Measurements from ENCODE around the gene SLC2A13.

SLC2A13 gene

DNA sequence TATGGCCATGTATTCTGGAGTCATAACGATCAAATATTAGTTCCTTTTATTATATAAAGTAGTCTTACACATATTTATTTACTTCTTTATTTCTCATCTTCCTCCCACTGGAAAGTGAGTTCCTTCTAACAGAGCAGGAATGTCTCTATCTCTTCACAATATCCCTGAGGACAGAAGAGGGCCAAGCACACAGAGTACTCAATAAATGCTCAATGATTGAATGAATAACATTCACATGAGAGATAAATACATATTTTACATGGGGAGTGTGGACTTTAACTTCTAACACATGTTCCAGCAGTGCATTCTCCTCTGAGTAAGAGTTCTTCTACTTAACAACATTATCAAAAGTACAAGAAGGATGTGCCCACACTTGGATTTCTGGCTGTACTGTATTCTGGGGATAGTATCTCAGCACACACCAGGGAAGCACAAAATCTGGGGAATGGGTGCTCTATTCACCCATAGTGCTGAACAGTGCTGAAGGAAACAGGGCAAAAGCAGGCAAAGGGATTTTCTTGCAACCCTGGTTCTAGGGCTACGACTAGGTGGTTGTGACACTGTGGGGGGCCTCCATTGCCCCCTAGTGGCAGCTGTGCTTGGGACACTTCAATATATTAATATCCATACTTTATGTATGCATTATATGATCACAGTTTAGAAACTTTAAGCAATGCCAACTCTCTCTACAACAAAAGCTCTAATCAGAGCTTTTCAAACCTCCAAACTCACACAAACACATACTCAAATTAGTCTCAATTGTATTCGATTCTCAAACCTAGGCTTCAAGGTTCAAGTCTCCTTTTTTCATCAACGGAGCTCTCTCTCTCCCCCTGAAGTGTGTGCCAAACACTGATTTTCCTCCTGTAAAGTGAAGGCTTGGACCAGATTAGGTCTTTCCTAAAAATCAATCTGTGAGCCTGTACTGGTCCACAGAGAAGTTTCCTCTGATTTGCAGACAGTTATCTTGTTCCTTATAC is 115.5 kb downstream of the SLC2A13 start:
- peak in 1 of 2 experiments; percentile 7 for DNase-seq

DNA sequence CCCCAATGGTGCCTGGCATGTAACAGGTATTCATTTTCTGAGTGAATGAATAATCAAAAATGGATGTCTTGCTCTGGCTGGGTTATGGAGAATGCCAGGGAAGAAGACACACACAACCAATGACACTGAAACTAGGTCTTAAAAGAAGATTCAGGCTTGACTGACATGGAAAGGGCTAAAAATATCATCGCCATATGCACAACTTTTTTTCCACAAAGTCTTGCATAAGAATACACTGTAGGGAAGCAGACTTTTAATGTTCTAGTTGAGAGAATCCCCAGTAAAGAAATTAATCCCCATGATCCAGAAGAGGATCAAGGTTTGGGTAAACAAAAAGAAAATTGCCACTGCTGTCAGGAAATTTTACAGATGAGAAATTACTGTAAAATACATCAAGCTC is 116.4 kb downstream of the SLC2A13 start:
- no peak for DNase-seq

DNA sequence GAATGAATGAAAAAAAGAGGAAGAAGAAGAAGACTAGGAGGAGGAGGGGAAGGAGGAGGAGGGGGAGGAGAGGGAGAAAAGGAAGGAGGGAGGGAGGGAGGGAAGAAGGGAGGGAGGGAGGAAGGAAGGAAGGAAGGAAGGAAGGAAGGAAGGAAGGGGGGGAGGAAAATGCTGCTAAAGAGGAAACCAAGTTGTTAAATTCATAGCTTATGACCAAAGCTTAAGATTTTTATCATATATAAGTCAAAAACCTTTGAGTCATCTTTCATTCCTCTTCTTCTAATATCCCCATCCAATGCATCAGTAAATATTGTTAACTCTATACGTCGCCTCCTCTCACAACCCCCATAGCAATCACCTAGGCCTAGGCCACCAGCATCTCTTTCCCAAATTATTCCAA is 117.3 kb downstream of the SLC2A13 start:
- DNase-seq: no peak

DNA sequence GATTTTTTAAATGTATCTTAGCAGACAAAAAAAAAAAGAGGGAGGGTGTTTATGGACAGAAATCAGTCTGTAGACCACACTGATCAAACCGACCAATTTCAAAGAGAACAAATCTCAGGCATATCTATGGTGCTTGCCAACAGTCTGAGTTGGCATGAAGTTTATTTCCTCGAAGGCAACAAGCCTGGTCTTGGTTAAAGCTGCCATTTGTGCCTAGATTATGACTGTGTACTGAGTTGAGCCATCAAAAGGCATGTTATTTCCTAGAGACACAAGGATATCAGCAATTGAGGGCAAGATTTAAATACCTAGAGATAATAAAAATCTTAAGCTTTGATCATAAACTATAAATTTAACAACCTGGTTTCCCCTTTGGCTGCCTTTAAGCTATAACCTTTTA is 119.2 kb downstream of the SLC2A13 start:
- DNase-seq: no peak

DNA sequence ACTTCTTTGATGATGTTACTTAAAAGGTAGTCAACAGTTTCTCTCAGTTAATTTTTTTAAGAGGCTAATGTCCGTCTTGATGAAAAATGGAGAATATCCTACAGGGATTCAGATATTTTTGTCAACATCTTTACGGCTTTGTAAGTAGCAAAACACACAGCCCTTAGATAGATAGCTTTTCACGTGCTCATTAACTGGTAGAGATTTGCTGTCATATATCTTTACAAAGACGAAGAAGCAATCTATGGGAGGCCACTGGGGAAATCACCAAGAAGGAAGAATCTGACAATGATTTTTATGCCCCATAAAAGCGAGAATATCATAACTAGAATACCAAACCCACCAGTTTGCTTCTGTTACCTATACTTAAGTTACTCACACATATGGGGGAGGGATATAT is 121.2 kb downstream of the SLC2A13 start:
- no peak for DNase-seq

DNA sequence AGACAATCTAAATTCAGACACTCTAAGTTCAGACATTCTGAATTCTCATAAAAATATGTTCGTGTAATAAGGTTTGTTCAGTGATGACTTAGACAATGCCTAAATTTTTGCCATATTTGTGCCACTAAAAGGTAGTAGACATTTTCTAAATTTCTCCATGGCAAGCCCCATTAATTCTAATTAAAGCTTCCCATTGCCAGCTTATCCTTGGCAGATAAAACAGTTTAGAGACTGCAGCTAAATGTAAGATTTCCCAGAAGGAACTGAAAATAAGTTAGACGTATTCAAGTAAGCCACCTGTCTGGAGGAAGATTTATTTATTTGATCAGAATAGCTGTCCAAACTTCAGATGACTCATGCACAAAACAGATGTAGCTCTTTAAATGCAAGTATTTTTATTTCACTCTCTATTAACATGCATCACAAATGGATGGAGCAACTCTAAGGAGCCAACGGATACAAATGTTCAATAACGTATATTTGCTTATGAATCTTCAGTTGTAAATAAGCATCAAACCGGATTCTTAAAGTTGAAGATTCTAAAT is 130.4 kb downstream of the SLC2A13 start:
- no peak for DNase-seq

DNA sequence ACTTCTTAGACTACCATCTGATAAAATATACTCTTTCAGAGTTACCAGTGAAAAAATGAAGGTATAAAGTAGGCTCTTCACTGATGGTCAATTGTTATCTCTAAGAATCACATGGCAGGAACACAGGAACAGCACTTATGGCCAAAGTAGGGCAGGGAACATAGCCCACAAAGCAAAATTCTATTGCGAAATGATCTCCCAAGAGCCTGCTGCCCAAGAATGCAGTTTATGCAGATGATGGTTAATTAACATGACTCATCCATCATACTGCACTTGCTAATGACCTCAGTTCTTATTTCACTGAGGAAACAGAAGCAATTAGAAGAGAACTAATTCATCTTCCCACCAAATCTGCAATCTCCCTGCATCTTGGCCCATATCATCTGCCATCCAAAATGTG is 133.8 kb downstream of the SLC2A13 start:
- DNase-seq: no peak

DNA sequence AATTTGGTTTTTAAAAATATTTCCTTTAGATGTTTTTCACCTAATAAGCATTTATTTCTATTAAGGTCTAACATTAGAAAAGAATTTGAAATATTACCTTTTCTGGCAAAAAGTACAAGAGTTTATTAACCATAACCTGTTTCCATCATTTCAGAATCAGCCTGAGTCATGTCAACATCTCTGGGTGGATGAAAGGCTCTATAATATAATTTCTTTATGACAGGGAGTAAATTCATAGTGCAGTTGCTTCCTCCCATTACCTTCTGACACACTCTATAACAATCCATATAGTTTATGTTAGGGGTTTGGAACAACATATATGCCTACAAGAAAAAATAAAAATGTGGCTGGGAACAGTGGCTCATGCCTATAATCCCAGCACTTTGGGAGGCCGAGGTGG is 134.5 kb downstream of the SLC2A13 start:
- no peak for DNase-seq

DNA sequence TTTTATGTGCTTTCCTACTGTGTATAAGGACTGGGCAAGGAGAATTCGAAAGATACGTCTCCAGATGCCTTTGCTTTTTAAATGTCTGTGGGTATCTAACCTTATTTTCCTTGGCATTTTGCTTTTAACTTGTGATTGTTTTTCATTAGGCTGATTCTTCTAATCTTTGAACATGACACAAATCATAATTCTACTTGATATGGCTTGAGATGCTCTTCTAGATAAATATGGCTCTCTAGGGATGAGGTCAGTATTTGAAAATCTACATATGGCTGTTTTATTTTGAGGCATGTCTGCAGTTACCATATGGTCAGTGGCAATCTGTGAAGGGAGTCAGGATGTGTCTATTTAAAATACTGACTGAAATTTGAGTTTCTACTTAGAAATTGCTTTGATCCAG is 139.2 kb downstream of the SLC2A13 start:
- DNase-seq: no peak

DNA sequence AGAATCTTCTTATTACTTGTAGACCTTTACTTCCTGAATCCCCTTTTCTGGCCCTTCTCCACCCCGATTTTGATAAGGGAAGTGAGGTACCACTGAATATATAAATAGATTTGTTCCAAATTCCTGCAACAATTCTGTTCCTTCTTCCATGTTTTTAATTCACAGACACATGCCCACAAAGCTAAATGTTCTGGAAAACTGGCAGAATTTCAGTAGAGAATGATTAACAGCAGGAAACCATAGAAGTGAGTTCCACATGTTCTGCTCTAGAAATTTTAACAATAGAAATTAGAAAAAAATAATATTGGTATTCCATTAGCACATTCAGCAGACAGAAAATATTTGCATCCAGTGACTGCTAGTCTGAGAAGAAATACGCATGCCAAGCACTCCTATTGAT is 139.6 kb downstream of the SLC2A13 start:
- DNase-seq: no peak

DNA sequence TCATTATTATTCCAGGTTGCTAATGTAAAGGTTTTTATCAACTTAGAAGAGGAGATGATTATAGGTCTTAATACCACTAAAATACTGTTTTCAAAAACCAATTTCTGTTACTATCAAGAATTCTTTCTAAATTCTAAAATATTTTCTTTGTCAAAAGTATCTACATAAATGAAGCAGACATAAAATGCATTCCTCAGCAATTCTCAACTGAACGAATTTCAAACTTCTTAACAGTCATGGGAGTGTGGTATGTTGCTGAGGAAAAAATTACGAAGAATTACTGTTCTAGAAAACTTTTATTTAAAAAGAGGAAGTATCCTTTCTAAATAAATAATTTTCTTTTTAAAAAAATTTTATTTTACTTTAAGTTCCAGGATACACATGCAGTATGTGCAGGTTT is 146.4 kb downstream of the SLC2A13 start:
- no peak for DNase-seq

DNA sequence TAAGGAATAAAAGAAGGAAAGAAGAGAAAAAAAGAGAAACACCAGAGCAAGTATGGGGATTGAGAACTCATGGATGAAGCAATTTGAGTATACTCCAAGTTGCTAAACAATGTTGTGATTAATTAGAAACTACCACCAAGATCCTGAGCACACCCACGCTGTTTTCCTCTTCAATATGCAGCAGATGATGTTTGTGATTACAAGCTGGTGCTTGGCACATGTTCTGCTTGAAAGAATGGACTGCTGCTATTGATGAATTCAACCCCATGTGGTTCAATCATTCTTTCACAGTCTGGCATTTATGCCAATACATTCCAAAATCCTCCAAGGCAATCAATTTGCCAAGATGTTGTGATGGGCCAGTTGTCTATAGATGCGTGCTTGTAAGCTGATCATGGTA is 146.8 kb downstream of the SLC2A13 start:
- DNase-seq: no peak

DNA sequence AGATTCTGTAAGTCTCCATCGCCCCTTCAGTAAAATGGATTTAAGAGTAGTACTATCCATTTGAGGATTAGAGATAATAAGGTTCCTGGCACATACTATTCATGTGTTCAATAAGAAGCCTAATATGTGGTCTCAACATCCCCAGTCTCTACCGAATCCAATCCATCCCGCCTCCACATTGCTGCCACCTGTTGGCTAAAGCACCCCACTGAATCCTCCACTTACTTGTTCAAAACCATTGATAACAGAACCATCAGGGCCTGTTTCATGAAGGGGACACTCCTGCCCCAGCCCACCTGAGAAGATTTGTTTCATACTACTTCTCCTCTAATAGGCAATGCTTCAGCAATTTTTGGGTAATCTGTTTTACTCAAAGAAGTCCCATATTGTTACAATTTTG is 147.5 kb downstream of the SLC2A13 start:
- DNase-seq: no peak

DNA sequence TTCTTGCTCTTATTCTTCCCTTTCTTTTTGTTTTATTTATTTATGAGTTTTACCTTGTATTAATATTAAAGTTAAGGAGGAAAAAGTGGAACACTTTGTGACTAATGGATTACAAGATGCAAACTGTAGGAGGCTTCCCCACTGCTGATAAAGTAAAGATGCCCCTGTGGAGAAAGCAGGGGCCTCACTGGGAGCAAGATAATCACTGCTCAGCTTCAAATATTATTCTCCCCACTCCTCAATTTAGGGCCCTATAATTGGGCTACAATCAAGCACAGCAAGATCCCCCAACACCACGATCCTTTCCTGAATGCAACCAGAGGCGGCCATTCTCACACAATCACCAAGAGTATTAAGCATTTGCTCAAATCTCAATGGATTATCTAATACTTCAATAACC is 149.2 kb downstream of the SLC2A13 start:
- DNase-seq: no peak

DNA sequence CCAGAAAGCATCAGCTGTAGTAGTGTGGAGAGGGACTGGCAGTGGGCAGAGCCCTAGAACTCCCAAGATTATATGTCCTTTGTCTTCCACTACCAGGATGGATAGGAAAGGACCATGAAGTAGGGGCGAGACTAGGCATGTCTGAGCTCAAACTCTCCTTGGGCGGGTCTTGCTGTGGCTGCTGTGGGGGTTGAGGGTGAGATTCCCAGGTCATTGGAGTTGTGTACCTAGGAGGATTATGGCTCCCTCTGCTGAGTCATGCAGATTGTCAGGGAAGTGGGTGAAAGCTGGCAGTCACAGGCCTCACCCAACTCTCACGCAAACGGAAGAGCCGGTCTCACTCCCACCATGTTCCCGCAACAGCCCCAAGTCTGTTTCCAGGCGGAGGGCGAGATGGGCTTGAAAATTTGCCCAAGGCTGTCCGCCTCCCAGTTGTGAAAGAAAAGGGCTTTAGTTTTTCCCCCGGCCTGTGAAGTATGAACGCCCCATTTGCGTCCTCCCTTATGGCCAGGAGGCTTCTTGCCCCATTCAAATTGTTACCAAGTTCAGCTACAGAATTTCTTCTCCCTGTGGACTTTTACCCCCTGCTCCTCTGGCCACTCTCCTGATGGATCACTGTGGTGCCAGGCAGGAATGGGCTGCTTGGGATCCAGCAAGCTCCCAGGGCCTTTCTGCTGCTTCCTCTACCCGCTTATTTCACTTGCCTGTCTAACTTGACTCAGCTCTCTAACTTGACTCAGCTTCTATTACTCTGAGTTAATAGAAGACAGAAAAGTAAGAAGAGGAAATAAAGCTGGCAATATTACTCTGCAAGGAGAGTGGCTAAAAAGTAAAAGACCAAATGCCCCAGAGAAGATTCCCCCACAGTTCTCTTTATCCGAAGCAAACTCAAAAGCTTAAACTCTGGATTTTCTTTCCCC is 159.3 kb downstream of the SLC2A13 start:
- no peak for DNase-seq

DNA sequence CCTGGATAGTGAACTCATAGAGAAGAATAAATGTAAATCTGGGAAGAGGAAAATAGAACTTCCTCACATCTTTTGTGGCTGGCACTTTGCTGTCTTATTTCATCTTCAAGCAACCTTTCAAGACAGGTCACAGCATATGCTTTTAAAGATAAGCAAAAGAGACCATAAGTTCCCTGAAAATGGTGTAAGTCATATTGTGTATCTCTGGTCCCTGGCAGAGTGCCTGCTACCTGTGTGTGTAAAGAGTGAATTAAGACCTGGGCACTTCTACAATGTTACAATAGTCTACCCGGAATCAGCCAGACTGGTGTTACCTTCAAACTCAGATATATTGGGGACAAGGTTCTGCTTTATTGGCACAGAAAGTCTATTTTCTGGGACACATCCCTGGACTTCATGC is 168.8 kb downstream of the SLC2A13 start:
- DNase-seq: no peak

DNA sequence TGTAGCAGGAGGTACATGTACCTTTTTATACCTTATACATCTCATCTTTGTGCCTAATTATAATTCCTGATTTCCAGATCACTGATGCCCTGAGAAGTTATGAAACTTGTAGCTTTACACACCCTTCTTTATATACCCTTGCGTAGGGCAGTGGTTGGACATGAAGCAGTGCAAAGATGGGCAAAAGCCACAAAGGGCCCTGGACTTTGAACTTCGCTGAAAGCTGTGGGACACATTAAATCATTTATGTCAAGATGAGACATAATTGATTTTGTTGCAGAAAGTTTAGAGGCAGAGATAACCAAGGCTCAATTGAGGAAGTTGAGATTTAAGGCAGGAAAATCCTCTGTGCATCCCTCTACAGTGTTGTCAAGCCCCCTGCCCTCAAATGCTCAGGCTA is 170.0 kb downstream of the SLC2A13 start:
- no peak for DNase-seq

DNA sequence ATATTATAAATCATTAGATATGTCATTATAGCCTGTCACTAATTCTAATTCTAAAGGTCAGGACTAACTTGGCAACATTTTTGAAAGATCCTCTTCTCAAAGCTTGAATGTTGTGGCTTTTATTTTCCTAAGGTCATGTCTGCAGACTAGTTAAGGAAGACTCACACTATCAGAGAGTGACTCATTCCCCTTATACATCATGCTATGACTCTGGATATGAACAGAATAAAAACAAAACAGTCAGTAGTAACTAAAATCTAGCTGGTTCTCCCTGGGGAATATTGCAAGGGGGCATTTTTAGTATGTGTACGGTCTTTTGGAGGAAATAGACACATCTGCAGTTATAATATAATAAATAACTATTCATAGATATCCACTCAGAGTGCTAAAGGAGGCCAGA is 170.6 kb downstream of the SLC2A13 start:
- no peak for DNase-seq

DNA sequence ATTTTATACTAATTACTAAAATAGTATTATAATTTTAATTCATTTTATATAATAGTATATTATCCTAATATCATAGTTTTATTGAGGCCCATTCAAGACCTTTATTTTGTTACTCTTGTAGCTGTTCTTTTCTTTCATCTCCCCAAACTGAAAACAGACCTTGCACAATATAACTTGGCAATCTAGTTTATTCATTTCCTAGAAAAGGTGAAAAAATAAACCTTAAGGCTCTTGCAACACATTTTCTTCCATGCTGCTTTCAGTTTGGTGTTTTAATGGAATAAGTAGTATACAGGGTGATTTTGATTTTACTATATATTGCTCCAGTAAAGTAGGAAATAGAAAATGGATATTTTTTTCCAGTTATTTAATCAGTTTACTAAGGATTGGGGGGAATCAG is 174.0 kb downstream of the SLC2A13 start:
- no peak for DNase-seq

DNA sequence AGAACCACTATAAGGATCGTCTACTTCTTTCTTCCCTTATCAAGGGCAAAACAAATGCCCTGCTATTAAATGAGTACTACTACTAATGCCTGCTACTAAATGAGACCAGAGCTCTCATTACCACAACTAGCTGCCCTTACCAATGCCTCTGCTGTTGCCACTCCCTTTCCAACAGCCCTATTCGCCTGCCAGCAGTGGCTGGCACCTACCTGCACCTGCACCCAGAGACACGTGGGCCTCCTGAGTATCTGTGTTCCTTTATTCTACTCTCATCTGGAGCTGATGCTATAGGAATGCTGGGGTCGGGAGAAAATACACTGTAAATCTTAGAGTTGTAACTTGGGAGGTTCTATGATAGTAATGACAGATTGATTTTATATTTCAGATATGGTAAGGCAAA is 174.7 kb downstream of the SLC2A13 start:
- no peak for DNase-seq

DNA sequence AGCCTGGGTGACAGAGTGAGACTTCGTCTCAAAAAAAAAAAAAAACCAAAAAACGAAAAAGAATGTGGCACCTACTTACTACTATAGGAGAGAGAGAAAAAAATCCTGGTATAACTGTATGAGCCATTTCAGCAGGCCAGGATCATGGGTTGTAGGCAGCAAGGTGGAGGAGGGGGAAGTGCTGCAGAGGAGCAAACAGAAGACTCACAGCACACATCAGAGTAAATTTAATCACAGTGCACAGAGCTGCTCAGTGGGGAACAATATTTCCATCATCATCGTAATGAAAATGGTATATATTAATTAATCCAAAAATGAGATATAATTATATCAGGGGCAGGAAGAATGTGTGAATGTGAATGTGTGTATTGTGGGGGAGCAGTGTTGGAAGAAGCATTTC is 175.8 kb downstream of the SLC2A13 start:
- no peak for DNase-seq

DNA sequence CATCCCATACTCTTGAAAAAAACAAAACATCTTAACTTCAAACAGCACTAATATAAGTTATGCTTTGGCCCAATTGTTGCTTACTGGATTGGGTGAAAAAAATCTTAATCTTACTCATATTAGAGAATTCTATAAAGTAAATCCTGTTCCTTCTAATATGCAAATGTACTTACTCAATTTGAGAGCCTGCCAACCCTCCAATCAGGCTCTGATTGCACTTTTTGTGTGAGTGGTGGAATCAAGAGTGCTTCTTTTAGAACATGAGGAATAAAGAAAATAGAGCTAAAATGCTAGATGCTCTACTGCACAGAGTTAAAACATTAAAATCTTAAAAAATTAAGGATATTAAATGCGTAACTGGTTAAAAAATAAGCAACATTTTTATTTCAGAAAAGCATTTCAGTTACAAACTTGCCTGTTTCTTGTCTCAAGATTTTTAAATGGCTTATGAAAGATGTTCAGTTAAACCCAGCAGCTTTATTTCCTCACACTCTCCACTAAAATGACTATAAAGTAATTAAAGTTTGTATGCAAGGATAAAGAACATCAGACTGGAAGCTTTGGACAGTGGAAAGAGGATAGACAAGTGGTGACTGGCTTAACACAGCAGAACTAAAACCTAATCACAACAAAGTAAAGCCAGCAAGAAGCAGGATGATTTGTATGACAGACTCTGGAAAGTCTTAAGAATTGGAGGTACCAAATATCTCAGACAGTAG is 177.5 kb downstream of the SLC2A13 start:
- no peak for DNase-seq

DNA sequence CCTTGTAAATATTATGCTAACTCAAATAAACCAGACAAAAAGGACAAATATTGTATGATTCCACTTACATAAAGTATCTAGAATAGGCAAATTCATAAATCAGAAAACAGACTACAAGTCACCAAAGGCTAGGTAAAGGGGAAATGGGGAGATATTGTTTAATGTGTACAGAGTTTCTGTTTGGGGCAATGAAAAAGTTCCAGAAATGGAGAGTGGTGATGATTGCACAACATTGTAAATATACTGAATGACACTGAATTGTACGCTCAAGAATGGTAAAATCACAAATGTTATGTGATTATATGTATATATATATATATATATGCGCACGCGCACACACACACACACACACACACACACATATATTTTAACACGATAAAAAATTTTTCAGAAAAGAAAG is 182.5 kb downstream of the SLC2A13 start:
- no peak for DNase-seq

Measured in SW 1271 (cell line).